ENCODE measurements around the gene ECHS1. TPM values are rescaled to one million over a fixed set of nuclear protein-coding genes. Genes with fewer than 3 reads are reported as not detected.

Gene ECHS1
- total RNA-seq, 1 donor from 2014 or later: 127 TPM

DNA sequence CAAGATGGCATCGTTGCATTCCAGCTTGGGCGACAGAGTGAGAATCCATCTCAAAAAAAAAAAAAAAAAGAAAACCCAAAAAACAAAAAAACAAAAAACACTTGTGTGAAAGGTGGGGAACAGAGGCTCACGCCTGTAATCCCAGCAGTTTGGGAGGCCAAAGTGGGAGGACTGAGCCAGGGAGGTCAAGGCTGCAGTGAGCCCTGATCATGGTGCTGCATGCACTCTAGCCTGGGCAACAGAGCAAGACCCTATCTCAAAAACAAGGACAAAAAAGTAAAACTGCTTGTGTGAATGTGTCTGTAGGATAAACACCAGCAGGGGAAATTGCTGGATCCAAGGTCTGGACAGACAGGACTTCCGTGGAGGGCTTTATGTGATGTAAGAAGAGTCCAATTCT is 10.4 kb upstream of the ECHS1 start:
- no peak for DNase-seq (ENCODE audit: low read depth)
- no peaks in the 10 kb centered on the region for H3K27me3 ChIP-seq (ENCODE audit: control insufficient read depth, insufficient read depth, low read length)
- H3K36me3 ChIP-seq (ENCODE audit: control insufficient read depth, insufficient read depth, low read length): no peaks in the 10 kb centered on the region
- H3K4me3 ChIP-seq (ENCODE audit: low read depth, low read length): no peak overlapping the region
- TF ChIP-seq, protein P1, sequence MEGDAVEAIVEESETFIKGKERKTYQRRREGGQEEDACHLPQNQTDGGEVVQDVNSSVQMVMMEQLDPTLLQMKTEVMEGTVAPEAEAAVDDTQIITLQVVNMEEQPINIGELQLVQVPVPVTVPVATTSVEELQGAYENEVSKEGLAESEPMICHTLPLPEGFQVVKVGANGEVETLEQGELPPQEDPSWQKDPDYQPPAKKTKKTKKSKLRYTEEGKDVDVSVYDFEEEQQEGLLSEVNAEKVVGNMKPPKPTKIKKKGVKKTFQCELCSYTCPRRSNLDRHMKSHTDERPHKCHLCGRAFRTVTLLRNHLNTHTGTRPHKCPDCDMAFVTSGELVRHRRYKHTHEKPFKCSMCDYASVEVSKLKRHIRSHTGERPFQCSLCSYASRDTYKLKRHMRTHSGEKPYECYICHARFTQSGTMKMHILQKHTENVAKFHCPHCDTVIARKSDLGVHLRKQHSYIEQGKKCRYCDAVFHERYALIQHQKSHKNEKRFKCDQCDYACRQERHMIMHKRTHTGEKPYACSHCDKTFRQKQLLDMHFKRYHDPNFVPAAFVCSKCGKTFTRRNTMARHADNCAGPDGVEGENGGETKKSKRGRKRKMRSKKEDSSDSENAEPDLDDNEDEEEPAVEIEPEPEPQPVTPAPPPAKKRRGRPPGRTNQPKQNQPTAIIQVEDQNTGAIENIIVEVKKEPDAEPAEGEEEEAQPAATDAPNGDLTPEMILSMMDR (IDR thresholded peaks at IDR 0.05; ENCODE audit: insufficient read depth, low read length, poor library complexity, severe bottlenecking): no peak

DNA sequence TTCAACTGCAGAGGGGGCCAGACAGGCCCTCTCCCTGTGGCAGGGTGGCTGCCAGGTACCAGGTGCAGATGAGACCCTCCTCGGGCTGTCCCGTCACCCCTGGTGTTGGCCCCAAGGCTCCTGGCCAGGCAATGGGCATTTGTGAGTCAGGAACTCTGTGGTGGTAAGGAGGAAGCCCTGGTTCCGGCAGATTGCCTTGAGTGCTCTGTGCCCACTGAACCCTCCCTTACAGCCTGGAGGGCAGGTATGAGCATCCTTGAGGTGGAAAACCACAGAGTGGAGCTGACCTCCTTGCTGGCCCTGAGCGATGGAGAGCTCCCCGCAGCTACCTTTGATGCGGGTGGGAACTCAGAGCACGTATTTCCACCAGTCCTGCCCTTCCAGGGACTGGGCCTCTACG is 7.9 kb upstream of the ECHS1 start:
- no peak overlapping the region for H3K4me3 ChIP-seq (ENCODE audit: low read depth, low read length)
- H3K27me3 ChIP-seq (ENCODE audit: control insufficient read depth, insufficient read depth, low read length): no peaks in the 10 kb centered on the region
- no peaks in the 10 kb centered on the region for H3K36me3 ChIP-seq (ENCODE audit: control insufficient read depth, insufficient read depth, low read length)
- TF ChIP-seq, protein P1 (IDR thresholded peaks at IDR 0.05; ENCODE audit: insufficient read depth, low read length, poor library complexity, severe bottlenecking): no peak
- DNase-seq (ENCODE audit: low read depth): no peak

DNA sequence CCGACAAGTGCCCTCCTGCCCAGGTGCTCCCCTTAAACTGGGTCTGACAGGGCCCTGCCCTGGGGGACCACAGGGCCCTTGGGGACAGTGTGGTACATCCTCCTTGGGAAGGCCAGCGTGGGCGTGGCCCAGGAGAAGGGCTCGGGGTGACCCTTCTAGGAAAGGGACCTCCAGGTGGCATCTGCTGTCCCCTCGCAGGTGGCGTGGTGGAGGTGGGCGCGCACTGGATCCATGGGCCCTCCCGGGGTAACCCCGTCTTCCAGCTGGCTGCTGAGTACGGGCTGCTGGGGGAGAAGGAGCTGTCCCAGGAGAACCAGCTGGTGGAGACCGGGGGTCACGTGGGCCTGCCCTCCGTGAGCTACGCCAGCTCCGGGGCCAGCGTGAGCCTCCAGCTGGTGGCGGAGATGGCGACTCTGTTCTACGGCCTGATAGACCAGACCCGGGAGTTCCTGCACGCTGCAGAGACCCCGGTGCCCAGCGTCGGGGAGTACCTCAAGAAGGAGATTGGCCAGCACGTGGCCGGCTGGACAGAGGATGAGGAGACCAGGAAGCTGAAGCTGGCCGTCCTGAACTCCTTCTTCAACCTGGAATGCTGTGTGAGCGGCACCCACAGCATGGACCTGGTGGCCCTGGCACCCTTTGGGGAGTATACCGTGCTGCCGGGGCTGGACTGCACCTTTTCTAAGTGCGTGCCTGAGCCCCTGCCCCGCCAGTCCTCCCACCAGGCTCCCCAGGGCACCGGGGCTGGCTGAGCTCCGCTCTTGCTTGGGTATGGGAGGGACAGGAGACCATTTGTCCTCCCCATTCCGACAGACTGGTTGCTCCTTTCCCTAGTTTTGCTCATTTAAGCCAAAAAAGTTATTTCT is 6.9 kb upstream of the ECHS1 start:
- Histone ChIP-seq H3K4me3 (ENCODE audit: low read depth, low read length) (peak overlapping the region; percentile 52), H3K36me3 (ENCODE audit: control insufficient read depth, insufficient read depth, low read length) (no peaks in the 10 kb centered on the region), H3K27me3 (ENCODE audit: control insufficient read depth, insufficient read depth, low read length) (no peaks in the 10 kb centered on the region)
- no peak for DNase-seq (ENCODE audit: low read depth)
- TF ChIP-seq, protein P1 (IDR thresholded peaks at IDR 0.05; ENCODE audit: insufficient read depth, low read length, poor library complexity, severe bottlenecking): no peak

DNA sequence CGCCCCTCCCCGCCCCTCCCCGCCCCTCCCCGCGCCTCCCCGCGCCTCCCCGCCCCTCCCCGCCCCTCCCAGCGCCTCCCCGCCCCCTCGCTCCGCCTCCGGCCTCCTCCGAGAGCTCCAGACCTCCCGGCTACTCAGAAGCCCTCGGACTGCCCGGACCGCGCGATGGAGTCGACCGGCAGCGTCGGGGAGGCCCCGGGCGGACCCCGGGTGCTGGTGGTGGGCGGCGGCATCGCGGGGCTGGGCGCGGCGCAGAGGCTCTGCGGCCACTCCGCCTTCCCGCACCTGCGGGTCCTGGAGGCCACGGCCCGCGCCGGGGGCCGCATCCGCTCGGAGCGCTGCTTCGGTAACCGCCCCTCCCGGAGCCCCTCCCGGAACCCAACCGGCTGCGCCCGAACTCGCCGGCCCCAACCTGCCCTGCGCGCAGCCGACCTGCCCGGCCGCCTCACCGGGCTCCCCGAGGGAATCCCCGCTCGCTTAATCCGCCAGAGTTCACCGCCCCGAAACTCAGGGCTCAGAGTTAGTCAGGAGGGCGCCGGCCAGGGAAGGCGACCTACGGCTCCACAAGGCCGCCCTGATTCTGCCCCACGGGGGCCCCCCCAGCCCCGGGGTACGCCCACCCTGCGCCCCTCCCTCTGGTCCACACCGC is 6.1 kb upstream of the ECHS1 start, which contains the start of gene PAOX:
Gene PAOX, plus strand, starts transcription at position 111 of the 649 bp plus-strand sequence. Its CDS starts 55 bp downstream, at position 166.
- DNase-seq (ENCODE audit: low read depth): no peak
- Histone ChIP-seq H3K27me3 (ENCODE audit: control insufficient read depth, insufficient read depth, low read length) (no peaks in the 10 kb centered on the region), H3K4me3 (ENCODE audit: low read depth, low read length) (peak within 1 kb of the TSS; percentile 64), H3K36me3 (ENCODE audit: control insufficient read depth, insufficient read depth, low read length) (no peaks in the 10 kb centered on the region)
- TF ChIP-seq, protein P1 (IDR thresholded peaks at IDR 0.05; ENCODE audit: insufficient read depth, low read length, poor library complexity, severe bottlenecking): no peak

DNA sequence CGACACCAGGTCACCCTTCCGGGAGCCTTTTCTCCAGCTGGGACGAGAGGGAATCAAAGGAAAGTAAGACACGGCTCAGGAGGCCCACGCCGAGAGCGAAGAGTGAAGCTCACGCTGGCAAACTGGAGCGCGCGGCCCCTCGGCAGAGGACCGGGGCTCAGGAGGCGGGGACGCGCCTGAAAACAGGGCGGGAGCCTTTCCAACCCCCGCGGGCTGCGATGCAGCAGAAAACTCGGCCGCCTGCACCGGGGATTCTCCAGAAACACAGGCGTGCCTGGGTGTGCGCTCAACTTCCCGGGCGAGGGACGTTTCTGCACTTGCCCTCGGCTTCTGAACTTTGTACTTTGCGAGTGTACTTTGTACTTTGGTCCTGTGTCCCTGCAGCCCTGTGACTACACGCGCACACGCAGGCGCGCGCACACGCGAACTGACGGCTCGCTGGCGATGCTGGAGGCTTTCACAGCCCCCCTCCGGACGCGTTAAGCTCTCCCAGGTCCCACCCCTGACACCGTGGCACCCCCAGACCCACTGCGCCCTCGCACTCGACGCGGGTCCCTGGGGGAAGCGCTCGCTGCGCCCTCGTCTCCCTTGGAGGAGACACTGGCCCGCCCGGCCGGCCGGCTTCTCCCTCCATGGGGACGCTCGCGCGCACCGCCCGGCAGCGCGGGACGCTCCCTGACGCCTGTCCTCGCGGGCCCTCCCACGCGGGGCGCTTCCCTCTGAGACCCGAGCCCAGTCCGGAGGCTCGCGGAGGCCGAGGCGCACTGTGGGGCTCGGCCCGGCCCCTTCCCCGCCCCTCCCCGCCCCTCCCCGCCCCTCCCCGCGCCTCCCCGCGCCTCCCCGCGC is 5.3 kb upstream of the ECHS1 start:
- no peak for DNase-seq (ENCODE audit: low read depth)
- TF ChIP-seq, protein P1 (IDR thresholded peaks at IDR 0.05; ENCODE audit: insufficient read depth, low read length, poor library complexity, severe bottlenecking): no peak
- H3K27me3 ChIP-seq (ENCODE audit: control insufficient read depth, insufficient read depth, low read length): no peaks in the 10 kb centered on the region

More for the DNA sequence above, 5.3 kb upstream of the ECHS1 start:
- Histone ChIP-seq H3K36me3 (ENCODE audit: control insufficient read depth, insufficient read depth, low read length) (no peaks in the 10 kb centered on the region), H3K4me3 (ENCODE audit: low read depth, low read length) (peak overlapping the region; percentile 64)

Measured in kidney epithelial cell (primary cell).